Occipital lobe (tissue), 2 donors: Measurements from ENCODE around the gene GORASP2. TPM values are rescaled to one million over a fixed set of nuclear protein-coding genes. Genes with fewer than 3 reads are reported as not detected.
A peak's percentile ranks its signal among the peaks of the same experiment; 100 is the strongest.
"Not testable (repeated sequence)": the region's sequence is repeated elsewhere in the genome, so short reads cannot be mapped to it uniquely, and the experiment has no call there.

Source experiments
- DNase-seq: peaks from one replicate; lab custom pipeline; 2025; lab: John Stamatoyannopoulos, UW
- total RNA-seq: library from RNA; depleted of rRNA; stranded (reverse); fragments of >200 nt; gene quantifications from one replicate; pipeline ENCODE4 v1.2.3, GENCODE V29; 2014

Gene GORASP2
- 21.5 TPM for total RNA-seq

DNA sequence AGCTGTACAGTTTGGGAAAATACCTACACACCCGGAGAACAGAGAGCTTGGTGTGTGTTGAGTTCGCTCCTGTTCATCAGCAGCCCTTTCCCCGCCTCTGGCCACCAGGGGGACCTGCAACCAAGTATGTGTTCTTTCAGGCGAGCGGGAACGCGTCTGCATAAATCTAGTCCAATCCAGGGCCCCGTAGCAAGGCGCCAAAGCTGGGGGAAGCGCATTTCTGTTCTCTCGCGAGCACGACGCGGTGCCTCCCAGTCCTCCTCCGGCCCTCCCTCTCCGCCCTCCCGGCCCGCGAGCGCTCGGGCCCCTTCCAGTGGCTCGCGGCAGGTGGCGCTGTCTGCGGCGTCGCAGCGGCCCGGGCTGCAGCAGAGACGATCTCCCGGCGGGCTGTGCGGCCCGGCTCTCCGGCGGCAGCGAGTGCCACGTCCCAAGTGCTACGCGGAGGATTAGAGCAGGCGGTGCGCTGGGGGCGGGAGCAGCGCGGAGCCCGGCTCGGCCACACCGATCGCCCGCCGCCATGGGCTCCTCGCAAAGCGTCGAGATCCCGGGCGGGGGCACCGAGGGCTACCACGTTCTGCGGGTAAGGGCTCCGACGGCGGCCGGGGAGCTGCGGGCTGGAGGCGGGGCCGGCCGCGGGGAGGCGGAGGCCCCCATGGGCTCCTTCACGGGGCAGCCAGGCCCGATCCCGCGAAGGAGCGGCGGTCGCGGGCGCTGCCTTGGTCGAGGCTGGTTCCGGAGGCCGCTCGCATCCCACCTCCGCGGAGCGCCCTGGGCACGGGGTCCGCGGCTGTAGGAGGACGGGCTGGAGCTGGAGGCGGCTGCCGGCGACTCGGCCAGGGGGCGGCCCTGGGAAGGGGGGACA lies at the start of gene GORASP2:
GORASP2 (plus strand) TSS at position 430 of the 862 bp plus-strand sequence; CDS start at position 518, 88 bp downstream.
- peak; percentile 99 for DNase-seq

GRCh38 chr2:170881840-170882239 lies 47.2 kb upstream of the GORASP2 start:
- DNase-seq, result no peak

DNA sequence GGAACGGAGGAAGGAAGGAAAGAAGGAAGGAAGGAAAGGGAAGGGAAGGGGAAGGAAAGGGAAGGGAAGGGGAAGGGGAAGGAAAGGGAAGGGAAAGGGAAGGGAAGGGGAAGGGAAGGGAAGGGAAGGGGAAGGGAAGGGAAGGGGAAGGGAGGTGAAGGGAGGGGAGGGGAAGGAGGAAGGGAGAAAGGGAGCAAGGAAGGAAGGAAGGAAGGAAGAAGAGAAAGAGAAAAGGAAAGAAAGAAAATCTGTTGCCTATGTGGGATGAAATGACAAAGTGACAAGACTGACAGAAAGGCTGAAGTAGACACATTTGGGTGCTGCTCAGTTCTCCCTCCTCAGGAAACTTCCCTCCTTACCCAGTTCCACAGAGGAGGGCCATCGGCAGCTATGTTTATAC lies 46.3 kb upstream of the GORASP2 start:
- DNase-seq, result no peak

- DNase-seq, result no peak
These were observed 45.4 kb upstream of the GORASP2 start for GRCh38 chr2:170883683-170884082.

DNA sequence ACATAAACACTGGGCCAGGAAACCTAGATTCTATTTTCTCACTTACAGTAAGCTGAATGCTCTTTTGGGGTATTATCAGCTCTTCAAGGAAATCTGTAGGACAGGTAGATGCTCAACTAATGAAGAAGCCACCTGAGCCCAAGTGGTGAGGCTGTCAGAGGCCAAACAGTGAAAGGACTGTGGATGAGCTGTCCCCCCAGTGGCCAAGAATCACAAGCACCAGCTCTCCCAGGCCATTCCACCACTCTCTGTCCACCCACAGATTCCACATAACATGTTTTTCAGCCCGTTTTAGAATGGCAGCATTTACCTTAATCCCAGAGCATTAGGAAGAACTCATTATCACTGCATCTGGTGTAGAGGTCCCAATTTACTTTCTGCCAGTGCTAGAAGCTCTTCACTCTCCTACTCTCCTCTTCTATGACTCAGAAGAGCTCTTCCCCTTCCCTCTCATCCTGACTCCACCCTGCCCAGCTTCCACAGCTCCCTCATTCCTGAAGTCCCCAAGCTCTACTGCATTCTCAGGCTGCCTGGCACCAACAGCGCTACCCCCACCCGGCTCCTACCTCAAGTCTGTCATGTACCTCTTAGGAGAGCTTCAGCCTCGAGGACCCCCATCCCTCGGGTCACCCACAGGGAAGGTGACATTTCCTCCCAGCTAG lies 43.8 kb upstream of the GORASP2 start:
- DNase-seq, result no peak

DNA sequence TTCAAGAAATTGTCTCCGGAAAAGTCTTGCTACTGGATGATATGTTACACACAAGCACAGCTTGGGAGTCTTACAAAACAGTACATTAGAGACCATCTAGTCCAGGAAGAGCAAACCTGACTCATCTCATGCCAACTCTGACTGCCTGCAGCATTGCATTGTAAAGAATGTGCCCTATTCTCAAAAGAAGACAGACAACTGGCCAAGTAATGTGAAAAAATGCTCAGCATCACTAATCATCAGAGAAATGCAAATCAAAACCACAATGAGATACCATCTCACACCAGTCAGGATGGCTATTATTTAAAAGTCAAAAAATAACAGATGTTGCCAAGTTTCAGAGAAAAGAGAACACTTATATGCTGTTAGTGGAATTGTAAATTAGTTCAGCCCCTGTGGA lies 42.7 kb upstream of the GORASP2 start:
- DNase-seq, result no peak

DNA sequence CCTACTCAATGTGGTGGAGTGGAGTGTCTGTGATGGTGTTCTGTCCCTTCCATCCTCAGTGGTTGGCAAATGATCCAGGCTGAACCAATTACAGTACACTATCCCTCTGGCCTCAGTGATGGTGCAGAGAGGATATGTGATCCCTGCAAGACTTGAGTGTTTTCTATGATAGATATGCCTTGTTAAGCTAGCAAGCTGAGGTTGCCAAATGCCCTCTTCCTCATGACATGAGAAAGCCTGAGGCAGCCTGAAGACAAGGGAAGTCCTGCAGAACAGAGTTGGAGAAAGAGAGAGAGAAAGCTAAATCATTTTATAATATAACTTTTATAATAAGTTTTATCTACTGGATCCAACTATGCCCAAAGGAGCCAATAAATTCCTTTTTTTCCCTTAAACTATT lies 41.6 kb upstream of the GORASP2 start:
- no peak for DNase-seq

- no peak for DNase-seq
These were observed 41.2 kb upstream of the GORASP2 start for GRCh38 chr2:170887896-170888295.

- DNase-seq, result no peak
These were observed 37.2 kb upstream of the GORASP2 start for GRCh38 chr2:170891893-170892292.

- DNase-seq, result no peak
These were observed 36.6 kb upstream of the GORASP2 start for GRCh38 chr2:170892391-170892951.

GRCh38 chr2:170895023-170895757 lies 33.9 kb upstream of the GORASP2 start:
- no peak for DNase-seq

- no peak for DNase-seq
These were observed 32.4 kb upstream of the GORASP2 start for GRCh38 chr2:170896622-170897021.

DNA sequence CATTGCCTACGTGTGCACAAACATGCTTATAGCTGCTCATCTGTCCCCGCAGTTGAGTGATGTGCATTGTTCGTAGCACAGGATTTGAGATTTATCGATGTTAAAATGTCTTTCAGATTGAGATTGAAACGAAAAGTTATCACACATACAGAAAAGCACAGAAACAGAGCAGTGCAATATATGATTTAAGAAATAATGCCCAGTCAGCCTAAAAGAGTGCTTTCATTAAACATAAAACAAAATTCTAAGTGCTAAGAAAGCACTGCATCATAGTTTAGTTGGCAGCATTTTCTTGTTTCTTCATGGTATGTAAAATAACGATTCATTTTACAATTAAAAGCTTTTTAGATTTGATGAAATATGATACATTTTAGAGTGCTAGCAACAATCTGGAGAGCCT lies 31.9 kb upstream of the GORASP2 start:
- no peak for DNase-seq

- no peak for DNase-seq
These were observed 23.2 kb upstream of the GORASP2 start for GRCh38 chr2:170905864-170906263.

- DNase-seq, result no peak
These were observed 17.7 kb upstream of the GORASP2 start for GRCh38 chr2:170911314-170911889.

GRCh38 chr2:170914994-170915666 lies 13.9 kb upstream of the GORASP2 start:
- not testable (repeated sequence) for DNase-seq

DNA sequence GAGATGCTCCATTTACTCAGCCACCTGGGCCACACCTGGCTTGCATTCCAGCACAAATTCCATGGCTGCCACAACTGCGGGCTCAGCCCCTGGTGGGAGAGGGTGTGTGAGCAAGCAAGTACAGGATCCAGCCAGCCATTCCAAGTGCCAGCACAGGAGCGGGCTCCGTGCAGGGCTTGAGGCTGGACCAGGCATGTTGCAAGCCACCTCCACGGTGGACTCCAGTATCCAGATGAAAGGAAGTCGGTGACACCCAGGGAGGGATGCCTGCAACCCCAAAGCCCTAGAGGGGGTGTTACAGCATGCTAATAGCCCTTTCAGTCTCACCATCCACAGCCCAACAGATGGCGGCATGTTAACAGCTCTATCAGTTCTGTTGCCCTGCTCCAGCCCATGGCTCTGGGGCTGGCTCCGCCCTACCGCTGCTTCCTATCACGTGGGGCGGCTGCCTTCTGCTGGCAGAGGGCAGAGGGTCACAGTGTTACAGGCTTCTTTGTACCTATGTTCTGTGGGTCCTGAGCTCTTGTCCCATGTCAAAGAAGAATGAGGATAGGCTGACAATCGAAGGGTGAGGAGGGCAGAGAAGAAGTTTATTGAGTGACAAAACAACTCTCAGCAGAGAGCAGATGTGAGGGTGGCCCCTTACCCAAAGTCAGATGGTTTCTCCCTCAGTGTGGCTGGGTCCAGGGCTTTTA lies 11.7 kb upstream of the GORASP2 start:
- no peak for DNase-seq

GRCh38 chr2:170917957-170918356 lies 11.1 kb upstream of the GORASP2 start:
- DNase-seq, result no peak

GRCh38 chr2:170921873-170922272 lies 7.2 kb upstream of the GORASP2 start:
- DNase-seq, result not testable (repeated sequence)
